Brain pericyte (primary cell): ENCODE results near the gene FNBP1.

Source experiments
- DNase-seq: peaks from one replicate; pipeline ENCODE4 v3.0.0-alpha.2; 2012; ENCODE audit warnings: low read depth, low spot score

Gene FNBP1

DNA sequence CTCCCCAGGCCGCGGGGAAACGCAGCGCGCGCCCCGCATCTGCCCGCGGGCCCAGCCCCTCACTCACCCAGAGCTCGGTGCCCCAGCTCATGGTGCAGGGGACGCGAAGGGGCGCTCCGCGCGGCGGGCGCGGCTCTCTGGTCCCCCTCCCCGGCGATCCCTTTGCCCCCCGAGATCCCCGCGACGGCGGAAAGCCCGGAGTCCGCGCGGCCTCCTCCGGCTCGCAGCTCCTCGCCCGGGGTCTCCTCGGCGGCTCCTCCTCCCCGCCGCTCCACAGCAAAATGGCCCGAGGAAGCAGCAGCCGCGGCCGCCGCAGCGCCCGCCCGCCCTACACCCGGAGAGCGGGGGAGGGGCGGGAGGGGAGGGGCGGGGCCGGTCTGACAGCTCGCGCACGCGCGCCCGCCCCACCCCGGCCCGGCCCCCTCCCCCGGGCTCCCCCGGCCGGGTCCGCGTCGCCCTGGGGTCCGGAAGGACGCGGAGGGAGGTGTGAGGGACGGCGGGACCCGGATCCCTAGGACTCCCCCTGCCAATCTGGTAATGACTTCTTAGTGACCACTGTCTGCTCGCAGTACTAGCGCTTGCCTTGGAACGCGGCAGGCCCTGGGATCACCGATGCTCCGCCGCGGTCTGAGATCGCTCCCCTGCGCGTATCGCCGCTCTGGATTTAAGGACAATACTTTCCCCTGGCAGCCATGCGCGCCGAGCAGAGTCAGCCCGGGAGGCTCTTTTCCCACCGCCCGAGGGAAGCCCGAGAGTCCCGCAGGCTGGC is at the start of gene FNBP1:
TSS of gene FNBP1 (minus strand) at position 305 of the 769 bp plus-strand sequence. CDS start at position 91, 214 bp downstream.
- peak; percentile 34 for DNase-seq

DNA sequence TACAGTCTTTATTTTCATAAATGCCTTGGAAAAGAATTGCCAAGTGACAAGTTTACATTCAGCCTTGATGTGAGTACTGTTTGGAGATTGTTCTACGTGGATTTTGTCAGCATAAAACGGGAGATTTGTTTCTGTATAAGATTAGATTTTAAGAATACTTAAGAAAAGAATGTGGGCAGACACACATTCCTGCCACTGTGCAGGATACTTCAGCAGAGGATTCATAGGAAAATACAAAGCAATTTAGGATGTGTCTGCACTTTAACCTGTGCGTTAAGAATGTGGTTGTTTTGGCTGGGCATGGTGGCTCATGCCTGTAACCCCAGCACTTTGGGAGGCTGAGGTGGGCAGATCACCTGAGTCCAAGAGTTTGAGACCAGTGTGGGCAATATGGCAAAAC is 47.9 kb upstream of the FNBP1 start:
- no peak for DNase-seq

DNA sequence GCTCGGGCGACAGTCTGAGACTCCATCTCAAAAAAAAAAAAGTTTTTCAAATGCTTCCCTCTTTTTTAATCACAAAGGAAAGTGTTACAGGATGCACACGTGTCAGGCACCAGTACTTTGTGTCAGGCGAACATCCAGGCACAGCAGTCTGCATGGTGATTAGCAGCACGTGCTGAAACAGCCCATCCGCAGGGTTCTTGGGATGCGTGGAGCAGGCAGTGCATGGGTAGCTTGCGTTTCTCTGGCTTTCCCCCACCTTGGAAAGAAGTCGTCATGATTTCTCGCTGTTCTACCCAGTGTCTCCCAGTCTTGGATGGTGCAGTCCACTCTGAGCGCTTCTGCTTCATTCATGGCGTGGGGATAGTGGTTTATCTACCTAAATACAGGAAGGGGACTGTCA is 46.2 kb upstream of the FNBP1 start:
- no peak for DNase-seq

DNA sequence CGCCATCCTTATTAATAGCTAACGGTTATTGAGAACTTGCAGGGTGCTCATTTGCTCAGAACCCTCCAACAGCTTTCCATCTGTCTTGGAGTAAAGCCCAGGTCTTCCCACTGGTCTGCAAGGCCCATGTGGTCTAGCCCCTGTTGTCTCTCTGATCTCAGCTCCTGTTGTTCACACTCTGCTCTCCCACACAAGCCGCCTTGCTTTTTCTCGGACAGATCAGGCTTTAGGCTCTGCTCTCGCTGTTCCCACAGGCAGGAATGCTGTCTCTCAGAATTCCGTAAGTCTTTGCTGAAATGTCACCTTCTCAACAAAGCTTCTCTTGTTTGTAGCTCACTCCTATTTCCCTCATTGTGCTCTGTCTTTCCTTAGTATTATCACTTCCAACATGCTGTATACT is 45.1 kb upstream of the FNBP1 start:
- DNase-seq = no peak

DNA sequence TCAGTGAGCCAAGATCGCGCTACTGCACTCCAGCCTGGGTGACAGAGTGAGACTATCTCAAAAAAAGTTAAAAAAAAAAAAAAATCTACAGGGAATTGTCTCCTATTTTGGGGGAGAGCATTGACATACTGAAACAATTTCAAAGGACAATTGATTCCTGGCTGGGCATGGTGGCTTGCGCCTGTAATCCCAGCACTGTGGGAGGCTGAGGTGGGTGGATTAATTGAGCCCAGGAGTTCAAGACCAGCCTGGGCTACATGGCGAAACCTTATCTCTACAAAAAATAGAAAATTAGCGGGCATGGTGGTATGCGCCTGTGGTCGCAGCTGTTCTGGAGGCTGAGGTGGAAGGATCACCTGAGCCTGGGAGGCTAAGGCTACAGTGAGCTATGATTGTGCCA is 41.3 kb upstream of the FNBP1 start:
- no peak for DNase-seq

DNA sequence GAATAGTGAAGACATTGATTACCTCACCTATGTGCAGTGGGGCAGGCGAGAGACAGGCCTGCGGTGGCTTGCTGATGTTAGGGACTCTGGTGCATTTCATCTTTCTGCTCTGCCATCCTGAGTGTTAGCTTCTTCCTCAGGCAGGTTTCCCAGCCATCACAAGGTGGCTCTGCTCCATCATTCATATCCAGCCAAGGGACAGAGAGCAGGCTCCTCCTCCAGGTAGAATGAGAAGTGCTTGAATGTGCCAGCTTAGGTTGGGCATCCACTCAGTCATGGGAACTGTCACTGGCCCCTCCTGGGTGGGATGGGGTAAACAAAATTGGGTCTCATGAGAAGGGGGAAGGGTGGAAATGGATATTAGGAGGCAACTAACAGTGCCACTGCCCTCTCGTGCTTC is 35.6 kb upstream of the FNBP1 start:
- DNase-seq = no peak

DNA sequence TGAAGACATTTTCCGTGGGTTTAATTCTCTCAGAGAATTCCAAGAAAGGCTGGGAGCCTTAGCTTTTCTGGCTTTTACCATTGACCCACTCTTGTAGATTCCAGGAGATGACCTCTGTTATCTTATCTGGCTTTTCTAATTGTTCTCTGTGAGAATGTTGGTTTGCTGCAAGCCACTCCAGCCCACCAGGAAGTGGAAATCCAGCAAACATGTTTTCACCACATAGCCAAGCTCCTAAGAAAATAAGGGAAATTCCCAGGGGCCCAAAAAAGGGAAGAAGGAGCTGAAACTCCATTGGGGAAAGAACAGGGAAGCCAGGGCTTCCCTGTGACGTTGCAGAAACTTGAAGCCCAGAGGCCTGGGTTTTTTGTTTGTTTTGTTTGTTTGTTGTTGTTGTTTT is 30.4 kb upstream of the FNBP1 start:
- no peak for DNase-seq

DNA sequence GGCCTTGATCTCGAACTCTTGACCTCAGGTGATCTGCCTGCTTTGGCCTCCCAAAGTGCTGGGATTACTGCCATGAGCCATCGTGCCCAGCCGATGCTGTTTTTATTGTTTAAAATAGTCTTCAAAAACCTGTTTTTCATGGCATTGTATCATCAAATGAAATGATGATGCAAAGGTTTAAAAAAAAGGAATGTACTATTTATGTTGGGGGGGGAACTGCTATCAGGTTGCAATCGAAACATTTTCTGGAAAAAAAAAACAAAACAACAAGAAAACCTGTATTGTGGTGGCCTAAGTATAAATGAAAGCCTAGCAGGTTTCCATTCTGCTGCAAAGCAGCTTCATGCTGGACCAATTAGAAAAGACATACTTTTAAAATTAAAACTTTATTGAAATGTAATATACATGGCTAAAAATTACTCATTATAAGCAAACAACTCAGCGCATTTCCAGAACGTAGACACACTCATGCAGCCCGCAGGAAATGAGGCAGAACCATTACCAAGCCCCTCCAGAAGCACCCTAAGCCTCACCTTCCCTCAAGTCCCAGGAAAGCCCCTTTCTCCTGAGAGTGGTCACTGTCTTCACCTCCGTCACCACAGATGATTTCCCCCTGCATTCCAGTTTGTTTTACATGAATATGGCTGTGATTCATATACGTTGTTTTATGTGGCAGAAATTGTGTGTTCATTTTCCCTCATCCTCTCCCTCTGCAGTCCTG is 29.7 kb upstream of the FNBP1 start:
- no peak for DNase-seq

DNA sequence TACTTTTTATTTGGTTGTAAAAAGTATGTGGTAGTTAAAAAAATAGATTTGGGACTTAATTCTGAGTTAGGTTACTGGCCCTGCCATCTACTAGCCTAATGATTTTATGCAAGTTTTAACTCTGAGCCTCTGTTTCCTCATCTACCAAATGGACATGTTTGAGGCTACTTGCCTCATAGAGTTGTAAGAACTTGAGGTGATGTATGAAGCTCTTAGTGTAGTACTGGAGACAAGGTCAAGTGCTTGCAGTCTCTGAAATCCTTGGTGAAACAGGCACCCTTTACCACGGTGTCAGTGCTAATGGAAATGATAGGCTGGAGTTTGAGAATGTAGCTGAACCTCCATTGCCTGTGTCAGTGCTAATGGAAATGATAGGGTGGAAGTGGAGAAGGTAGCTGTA is 26.1 kb upstream of the FNBP1 start:
- no peak for DNase-seq

DNA sequence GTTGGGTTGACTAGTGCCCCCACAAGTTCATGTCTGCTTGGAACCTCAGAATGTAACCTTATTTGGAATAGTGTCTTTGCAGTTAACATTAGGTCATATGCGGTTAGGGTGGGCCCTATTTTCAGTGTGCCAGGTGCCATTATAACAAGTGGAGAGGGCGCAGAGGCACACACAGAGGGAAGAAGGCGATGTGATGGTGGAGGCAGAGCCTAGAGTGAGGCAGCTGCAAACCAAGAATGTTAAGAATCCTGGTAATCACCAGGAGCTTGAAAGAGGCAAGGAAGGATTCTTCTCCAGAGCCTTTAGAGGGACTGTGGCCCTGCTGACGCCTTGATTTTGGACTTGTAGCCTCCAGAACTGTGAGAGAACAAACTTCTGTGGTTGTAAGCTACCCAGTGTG is 21.6 kb upstream of the FNBP1 start:
- no peak for DNase-seq

DNA sequence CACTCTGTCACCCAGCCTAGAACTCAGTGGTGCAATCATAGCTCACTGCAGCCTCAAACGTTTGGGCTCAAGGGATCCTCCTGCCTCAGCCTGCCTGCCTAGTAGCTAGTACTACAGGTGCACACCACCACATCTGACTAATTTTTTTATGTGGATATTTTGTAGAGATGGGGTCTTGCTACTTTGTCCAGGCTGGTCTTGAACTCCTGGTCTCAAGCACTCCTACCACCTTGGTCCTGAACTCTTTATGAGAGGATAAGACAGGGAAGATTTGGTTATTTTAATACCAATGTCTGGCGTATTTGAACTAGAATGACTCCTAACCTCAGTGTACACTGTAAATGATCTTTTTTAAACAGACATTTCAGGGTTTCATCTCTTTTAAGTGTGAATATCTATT is 19.8 kb upstream of the FNBP1 start:
- DNase-seq = no peak

DNA sequence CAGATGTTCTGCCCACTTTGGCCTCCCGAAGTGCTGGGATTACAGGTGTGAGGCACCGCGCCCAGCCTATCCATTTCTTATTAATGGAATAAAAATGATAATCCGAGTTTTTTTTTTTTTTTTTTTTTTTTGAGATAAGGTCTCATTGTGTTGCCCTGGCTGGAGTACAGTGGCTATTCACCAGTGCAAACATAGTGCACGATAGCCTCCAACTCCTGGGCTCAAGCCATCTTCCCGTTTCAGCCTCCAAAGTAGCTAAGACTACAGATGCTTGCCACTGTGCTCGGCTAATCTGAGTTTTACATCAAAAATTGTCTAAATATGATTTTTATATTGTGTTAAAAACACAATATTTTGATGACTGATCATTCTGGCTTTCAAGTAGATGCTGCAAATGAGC is 17.3 kb upstream of the FNBP1 start:
- no peak for DNase-seq

DNA sequence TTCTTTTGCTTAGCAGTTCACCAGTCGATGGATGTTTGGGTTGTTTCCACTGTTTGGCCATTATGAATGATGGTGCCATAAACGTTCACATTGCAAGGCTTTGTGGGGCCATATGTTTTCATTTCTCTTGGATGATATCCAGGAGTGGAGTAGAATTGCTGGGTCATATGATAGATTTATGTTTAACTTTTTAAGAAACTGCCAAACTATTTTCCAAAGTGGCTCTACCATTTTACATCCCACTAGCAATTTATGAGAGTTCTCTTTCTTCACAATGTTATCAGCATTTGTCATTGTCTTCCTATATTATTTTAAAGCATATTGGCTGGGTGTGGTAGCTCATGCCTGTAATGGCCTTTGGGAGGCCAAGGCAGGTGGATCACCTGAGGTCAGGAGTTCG is 15.9 kb upstream of the FNBP1 start:
- DNase-seq = no peak

DNA sequence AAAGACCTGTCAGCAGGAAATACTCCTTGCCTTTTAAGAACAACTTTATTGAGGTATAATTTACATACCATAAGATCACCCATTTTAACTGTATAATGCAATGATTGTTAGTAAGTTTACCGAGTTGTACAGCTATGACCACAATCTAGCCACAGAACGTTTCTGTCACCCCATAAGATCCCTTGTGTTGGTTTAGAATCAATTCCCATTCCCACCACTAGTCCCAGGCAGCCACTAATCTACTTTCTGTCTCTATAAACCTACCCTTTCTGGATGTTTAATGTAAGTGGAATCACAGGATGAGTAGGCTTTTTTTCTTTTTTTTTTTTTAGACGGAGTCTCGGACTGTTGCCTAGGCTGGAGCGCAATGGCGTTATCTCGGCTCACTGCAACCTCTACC is 15.2 kb upstream of the FNBP1 start:
- DNase-seq = no peak

DNA sequence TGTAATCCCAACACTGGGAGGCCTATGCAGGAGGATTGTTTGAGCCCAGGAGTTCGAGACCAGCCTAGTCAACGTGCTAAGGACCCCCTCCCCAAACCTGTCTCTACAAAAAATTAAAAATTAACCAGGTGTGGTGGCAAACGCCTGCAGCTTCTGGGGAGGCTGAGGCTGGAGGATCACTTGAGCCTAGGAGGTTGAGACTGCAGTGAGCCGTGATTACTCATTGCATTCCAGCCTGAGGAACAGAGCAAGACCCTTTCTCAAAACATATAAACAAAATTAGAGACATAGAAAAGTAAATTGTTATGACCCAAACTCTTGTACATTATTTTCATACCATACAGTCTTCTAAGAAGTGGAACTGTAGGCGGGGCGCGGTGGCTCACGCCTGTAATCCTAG is 11.8 kb upstream of the FNBP1 start:
- no peak for DNase-seq

DNA sequence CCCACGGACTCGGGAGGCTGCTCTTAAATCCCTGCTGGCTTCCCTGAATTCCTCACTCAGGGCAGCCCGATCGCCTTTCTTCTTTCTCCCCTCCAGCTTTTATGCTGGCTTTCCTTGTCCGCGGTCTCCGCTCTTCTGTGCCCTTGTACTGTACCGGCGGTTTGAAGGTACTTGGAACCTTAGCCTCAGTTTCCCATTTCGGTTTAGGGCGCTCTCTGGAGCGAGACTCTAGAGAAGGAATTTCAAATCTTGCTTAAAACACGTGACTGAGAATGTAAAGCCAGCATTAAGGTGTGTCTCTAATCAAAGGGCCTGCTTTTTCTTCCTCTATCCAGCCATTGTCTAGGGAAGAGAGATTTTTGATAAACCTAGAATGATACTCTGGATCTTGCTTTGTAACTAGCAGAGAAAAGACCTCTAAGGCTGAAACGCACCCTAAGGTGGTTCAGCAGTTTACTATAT is 11.4 kb upstream of the FNBP1 start:
- no peak for DNase-seq

DNA sequence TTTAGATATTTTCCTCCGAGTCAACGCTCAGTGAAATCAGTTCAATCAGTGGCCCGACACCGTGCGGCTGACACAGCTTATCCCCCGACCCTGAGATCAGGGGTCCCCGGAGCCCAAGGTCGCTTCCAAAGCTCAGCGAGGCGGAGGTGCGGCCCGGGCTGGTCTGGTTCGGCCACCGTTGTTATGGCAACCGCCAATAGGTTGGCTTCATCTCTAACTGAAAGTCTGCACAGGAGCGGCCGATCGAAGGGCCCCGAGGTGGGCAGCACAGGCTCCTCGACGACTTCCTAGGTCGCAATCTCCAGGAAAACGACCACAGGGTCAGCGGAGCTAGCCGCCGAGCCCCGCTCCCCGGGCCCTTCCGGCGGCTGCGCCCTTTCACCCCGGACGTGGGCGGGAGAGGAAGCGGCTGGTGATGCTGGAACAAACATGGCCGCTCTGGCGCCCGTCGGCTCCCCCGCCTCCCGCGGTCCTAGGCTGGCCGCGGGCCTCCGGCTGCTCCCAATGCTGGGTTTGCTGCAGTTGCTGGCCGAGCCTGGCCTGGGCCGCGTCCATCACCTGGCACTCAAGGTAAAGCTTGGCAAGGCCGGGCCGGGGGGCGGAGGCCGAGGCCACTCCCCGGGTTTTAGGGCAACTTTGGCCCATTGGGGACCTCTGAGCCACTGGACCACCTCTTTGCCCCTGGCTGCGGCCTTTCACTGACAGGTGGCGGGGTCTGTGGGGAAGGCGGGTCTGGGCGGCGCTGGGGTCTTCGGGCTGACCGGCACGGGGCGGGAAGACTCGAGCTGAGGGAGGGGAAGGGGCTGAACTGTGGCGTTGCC is 10.7 kb upstream of the FNBP1 start, which contains the start of gene GPR107:
TSS of gene GPR107 (plus strand) at position 403 of the 821 bp plus-strand sequence. CDS start at position 430, 27 bp downstream.
- DNase-seq = no peak

DNA sequence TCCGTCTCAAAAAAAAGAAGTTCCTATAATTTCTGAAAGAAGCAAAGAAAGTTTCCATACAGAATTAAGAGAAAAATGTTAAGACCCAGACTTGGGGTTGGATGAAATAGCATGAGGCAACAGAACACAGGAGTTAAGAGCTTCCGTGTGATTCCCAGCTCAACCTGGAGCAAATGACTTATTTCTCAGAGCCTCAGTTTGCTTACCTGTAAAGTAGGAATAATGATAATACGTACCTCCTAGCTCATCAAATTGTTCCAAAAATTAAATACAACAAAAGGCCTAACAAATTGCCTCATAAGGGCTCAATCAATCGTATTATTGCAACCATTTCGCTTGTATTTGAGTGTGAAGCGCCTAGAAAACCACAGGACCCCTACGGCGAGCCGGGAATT is 10.1 kb upstream of the FNBP1 start:
- no peak for DNase-seq

DNA sequence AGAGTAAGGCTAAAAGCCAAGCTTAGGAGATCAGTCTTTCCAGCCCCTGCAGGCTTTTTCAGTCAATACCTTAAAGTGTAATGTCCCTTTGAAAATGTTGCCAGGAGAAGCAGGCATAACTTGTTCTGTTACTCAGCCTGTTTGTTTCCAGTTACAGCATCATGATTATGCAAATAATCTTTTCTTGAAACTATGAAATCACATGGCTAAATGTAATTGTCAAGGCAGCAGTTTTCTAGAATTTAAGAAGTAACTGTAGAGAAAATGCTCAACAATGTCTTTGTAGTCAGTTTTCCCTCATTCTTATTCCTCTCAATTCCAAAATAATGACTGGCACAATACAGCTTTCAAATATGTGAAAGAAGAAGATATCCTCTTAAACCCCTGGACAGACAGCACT is 8.9 kb upstream of the FNBP1 start:
- DNase-seq = no peak

DNA sequence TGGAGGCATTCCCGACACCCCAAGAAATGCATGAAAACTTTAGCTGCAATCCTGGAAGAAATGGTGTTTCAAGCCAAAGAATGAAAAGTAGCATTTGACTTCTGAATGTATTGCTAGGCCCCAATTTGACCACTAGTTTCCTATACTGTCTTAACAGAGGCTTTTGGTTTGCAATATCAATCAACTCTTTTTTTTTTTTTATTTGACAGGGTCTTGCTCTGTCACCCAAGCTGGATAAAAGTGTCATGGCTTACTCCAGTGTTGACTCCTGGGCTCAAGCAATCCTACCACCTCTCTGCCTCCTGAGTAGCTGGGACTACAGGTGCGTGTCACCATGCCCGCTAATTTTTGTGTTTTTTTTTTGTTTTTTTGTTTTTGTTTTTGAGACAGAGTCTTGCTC is 7.5 kb upstream of the FNBP1 start:
- no peak for DNase-seq

DNA sequence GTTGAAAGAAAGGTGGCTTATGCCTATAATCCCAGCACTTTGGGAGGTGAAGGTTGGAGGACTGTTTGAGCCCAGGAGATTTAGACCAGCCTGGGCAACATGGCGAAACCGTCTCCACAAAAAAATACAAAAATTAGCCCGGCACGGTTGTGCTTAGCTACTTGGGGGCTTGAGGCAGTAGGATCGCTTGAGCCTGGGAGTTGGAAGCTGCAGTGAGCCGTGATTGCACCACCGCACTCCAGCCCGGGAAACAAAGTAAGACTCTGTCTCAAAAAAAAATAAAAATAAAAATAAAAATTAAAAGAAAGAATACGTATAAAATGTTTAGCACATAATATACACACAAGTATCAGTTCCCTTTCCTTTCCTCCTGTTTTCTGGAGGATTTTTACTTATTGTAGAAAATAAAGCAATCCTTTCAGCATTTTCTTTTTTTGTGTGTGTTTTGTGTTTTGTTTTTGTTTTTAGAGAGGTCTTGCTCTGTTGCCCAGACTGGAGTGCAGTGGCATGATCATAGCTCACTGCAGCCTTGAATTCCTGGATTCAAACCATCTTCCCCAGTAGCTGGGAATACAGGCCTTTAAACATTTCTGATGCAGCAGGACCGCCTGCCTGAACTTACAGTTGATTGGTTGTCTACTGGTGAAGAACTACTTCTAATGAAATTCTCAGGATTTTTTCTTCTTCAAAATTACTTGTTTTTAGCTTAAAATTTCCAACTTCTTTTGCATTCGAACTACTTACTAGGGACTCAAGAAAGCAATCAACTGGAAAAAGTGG is 6.6 kb upstream of the FNBP1 start:
- DNase-seq = no peak
